Lower lobe of right lung (tissue), 2 donors: ENCODE data around the gene GUCY2D. TPM values are rescaled to one million over a fixed set of nuclear protein-coding genes. Genes with fewer than 3 reads are reported as not detected.

ENCODE experiments used
- ATAC-seq, 2 donors: fragments of 200-7000 bp; cut with Tn5 transposase; one replicate each; pipeline ENCODE4 v1.9.1; 2020 to 2022; ENCODE audit warnings: mild to moderate bottlenecking in 2 of 2, moderate library complexity in 2 of 2
- DNase-seq: peaks from one replicate; pipeline ENCODE4 v3.0.0-alpha.2; 2020
- H3K27ac ChIP-seq: fragments of 200-600 bp; one replicate; pipeline ENCODE4 v1.8.0; 2022
- H3K27me3 ChIP-seq: fragments of 200-600 bp; one replicate; pipeline ENCODE4 v1.8.0; 2022; ENCODE audit warnings: low read depth
- H3K36me3 ChIP-seq: fragments of 200-600 bp; one replicate; pipeline ENCODE4 v1.8.0; 2022; ENCODE audit warnings: mild to moderate bottlenecking
- H3K4me1 ChIP-seq: fragments of 200-600 bp; one replicate; pipeline ENCODE4 v1.8.0; 2022
- H3K4me3 ChIP-seq: fragments of 200-600 bp; one replicate; pipeline ENCODE4 v1.8.0; 2022; ENCODE audit warnings: mild to moderate bottlenecking
- H3K9me3 ChIP-seq: fragments of 200-600 bp; one replicate; pipeline ENCODE4 v1.8.0; 2022
- intact Hi-C: fragments of 100-400 bp; cut with DNase I; formaldehyde crosslinking; loops from one replicate; pipeline ENCODE4 v1.11.0; 2022
- total RNA-seq: library from RNA; stranded (reverse); fragmentation: NEBNext Ultra II Directional; extraction: Animal tissue kit (Norgen Biotek cat#: 25700); gene quantifications from one replicate; pipeline ENCODE4 v1.2.1, GENCODE V29; 2021
- TF ChIP-seq, protein P1 (sequence below): fragments of 200-600 bp; IDR thresholded peaks from one replicate; pipeline ENCODE4 v1.8.0; 2022; ENCODE audit warnings: antibody characterized with exemption, mild to moderate bottlenecking
- donor health status: DM: no; HTN: yes; CAD: no; lungs with severe emphysema.

The GUCY2D gene
- total RNA-seq, 1 donor from 2014 or later: 3.1 TPM

DNA sequence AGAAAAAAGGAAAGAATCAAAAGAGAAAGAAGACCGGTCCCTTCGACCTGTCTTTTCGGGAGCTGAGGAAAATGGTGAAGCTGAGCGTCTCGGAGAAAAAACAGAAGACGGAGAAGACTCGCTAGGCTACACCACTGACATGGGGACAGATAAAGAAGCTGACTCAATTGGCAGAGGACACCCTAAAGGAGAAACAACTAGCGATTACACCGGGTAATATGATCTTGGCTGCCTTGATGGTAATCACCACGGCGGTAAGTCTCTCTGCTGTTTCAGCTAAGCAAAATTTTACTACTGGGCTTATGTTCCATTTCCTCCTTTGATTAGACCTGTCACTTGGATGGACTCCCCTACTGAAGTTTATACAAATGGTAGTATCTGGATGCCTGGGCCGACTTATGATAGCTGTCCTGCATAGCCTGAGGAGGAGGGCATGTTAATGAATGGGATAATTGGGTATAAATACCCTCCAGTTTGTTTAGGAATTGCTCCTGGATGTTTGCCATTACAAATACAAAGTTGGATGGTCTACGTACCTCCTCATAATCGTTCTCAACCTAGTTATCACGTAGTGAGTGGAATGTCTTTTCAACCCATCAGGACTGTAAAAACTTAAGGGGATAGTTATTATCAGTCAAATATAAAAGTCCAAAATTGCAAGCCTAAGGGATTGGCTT lies 60.5 kb downstream of the GUCY2D start:
- DNase-seq (no peak), ATAC-seq (no peak)
- TF ChIP-seq, protein P1, sequence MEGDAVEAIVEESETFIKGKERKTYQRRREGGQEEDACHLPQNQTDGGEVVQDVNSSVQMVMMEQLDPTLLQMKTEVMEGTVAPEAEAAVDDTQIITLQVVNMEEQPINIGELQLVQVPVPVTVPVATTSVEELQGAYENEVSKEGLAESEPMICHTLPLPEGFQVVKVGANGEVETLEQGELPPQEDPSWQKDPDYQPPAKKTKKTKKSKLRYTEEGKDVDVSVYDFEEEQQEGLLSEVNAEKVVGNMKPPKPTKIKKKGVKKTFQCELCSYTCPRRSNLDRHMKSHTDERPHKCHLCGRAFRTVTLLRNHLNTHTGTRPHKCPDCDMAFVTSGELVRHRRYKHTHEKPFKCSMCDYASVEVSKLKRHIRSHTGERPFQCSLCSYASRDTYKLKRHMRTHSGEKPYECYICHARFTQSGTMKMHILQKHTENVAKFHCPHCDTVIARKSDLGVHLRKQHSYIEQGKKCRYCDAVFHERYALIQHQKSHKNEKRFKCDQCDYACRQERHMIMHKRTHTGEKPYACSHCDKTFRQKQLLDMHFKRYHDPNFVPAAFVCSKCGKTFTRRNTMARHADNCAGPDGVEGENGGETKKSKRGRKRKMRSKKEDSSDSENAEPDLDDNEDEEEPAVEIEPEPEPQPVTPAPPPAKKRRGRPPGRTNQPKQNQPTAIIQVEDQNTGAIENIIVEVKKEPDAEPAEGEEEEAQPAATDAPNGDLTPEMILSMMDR: no peak
- Histone ChIP-seq H3K27me3 (peaks cover 54% of the 10 kb centered on the region), H3K9me3 (no peaks in the 10 kb centered on the region), H3K4me1 (no peaks in the 10 kb centered on the region), H3K4me3 (no peak overlapping the region), H3K27ac (no peak overlapping the region), H3K36me3 (no peaks in the 10 kb centered on the region)
- intact Hi-C loops: no loop called here

DNA sequence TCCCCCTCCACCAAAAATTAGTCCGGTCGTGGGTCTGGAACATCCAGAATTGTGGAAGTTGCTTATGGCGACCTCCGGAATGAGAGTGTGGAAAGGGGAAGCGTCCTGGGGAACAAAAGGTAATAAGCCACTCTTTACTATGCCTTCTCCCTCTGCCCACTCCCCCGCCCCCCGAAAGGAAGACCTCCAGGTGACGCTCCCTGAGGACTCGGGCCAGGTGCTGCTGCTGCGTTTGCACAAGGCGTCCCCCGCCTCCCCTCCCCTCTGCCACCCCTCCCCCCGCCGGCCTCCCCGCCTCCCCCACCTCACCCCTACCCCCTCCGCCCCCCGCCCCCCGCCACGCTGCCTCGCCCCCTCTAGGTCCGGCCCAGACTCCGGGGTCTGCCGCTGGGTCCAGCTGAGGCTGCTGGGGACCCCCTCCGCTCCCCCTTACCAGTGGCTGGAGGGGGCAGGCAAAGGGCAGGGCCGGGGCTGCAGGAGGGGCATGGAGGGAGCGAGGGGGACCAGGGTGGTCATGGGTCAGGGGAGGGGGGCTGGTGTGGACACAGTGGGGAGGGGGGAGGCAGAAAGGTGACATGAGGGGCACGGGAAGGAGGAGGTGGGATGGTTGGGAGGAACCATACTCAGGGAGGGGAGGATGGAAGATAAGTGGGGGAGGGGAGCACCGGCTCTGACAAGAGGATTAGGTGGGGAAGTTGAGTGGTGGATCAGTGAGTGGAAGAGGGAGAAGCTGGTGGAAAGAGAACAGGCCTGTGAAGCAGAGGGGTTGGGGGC lies 61.5 kb downstream of the GUCY2D start:
- ATAC-seq (no peak), DNase-seq (peak; percentile 30)
- H3K9me3 ChIP-seq: no peaks in the 10 kb centered on the region
- H3K36me3 ChIP-seq: no peaks in the 10 kb centered on the region
- TF ChIP-seq, protein P1: no peak
- peaks cover 6% of the 10 kb centered on the region for H3K4me1 ChIP-seq
- no peak overlapping the region for H3K4me3 ChIP-seq
- intact Hi-C loops: no loop called here
- H3K27me3 ChIP-seq: peaks cover 47% of the 10 kb centered on the region
- H3K27ac ChIP-seq: no peak overlapping the region

DNA sequence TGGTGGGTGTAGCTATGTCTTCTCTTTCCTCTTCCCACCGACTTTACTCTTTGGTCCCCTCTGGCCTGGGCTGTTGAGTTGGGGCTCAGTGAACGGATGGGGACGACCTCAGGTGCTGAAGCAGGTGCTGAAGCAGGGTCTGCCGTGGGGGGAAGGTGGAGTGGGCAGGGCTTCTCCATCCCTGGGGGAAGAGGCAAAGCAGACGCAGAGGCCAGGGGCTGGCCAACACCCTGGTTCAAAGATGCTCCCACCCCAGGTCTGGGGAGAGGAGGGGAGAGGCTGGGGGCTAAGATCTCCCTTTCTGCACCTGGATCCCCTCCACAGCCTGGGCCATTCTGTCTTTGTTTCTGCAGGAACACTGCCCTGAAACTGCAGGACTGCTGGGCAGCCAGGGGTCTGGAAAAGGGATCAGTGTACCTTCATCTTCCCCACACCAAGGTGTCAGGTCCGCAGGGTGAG lies 62.2 kb downstream of the GUCY2D start:
- peaks cover 13% of the 10 kb centered on the region for H3K4me1 ChIP-seq
- TF ChIP-seq, protein P1: no peak
- no peaks in the 10 kb centered on the region for H3K36me3 ChIP-seq
- DNase-seq (peak; percentile 35), ATAC-seq (no peak)
- no peaks in the 10 kb centered on the region for H3K9me3 ChIP-seq
- peaks cover 41% of the 10 kb centered on the region for H3K27me3 ChIP-seq
- H3K4me3 ChIP-seq: no peak overlapping the region
- H3K27ac ChIP-seq: no peak overlapping the region
- intact Hi-C loops: no loop called here

DNA sequence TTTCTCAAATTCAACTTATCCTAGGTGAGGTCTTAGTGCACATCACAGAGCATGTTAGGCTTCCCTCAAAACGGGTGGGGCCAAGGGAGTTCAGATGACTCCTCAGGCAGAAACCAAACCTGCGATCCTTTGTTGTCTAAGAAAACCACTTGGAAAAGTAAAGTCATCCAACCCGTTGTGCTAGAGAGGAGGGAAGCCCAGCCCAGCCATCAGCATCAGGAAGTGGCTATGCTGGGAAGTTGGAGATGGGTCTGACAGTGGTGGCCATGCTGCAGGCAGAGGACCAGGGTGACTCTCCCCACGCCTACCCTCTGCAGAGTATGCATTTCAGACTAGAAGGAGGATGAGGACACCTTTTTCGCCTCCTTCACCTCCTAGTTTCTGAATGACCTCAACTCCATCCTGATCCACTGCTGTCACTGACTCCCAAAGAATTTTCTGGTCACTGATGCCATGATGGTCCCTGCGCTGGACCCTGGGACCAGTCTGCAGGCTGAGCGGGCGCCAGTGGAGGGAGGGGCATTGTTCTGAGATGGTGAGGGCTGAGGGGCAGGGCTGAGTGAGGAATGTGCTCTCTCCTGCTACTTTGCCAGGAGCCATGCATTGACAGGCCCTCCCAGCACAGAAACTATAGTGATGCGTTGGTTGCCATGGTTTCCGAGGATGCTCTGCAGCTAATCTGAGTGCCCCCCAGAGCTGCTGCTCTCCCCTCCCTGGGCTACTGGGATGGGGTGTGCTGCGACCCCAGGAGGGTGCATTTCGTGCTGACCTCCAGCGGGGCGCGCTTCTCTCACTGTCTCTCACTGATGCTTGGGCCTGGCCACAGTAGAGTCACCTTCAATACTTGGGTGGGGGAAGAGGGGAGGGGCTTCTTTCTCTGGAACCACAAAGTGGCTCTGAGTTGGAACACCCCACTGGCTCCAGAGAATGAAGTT lies 64.7 kb downstream of the GUCY2D start:
- intact Hi-C loops: no loop called here
- TF ChIP-seq, protein P1: no peak
- H3K9me3 ChIP-seq: no peaks in the 10 kb centered on the region
- ATAC-seq (peak; percentile 2 to 11), DNase-seq (peak; percentile 42)
- no peaks in the 10 kb centered on the region for H3K36me3 ChIP-seq
- no peak overlapping the region for H3K4me3 ChIP-seq
- peaks cover 23% of the 10 kb centered on the region for H3K4me1 ChIP-seq
- no peak overlapping the region for H3K27ac ChIP-seq
- peaks cover 33% of the 10 kb centered on the region for H3K27me3 ChIP-seq

DNA sequence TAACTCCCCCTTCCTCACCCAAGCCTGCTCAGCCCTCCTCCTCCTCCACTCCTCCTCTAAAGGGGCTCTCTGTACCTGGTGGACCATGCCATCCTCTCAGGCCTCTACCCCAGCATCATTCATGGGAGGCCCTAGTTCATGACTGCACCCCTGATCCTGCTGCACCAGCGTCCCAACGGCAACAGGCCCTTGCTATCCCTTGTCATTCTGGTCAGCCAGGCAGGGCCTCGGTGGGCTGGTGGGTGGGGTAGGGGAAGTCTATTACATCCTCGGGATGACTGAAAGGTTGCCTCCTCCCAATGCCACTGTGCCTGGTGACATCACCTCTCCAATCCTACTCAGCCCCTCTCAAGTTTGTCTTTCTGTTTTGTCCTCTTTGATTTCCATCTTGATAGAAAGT lies 65.4 kb downstream of the GUCY2D start:
- Histone ChIP-seq H3K36me3 (no peaks in the 10 kb centered on the region), H3K27me3 (peaks cover 33% of the 10 kb centered on the region), H3K27ac (no peak overlapping the region), H3K4me3 (no peak overlapping the region), H3K4me1 (peaks cover 30% of the 10 kb centered on the region), H3K9me3 (no peaks in the 10 kb centered on the region)
- DNase-seq: peak; percentile 44
- TF ChIP-seq, protein P1: no peak
- ATAC-seq: no peak
- intact Hi-C loops: no loop called here
